MM.1S (cell line): Measurements from ENCODE around the gene NDUFAF2.

ENCODE experiments used
- CTCF ChIP-seq: fragments of 300-600 bp; sonication (generic); IDR thresholded peaks from 2 replicates; pipeline ENCODE4 v1.5.1; 2016; ENCODE audit warnings: antibody characterized with exemption, low read length, mixed read lengths
- EZH2 ChIP-seq: fragments of 300-600 bp; sonication (generic); optimal IDR thresholded peaks from 2 replicates; pipeline ENCODE3; 2017; ENCODE audit warnings: low read depth, mild to moderate bottlenecking, antibody characterized with exemption, low read length, mixed read lengths

- TF ChIP-seq CTCF: no peak
- TF ChIP-seq EZH2: no peak
These were observed 257.2 kb downstream of the NDUFAF2 start for GRCh38 chr5:61202213-61202612.
